Retinal pigment epithelial cell (primary cell): Measurements from ENCODE around the gene ARL6.
"Not testable (repeated sequence)": the region's sequence is repeated elsewhere in the genome, so short reads cannot be mapped to it uniquely, and the experiment has no call there.

ENCODE experiments used
- DNase-seq: peaks from one replicate; pipeline ENCODE4 v3.0.0-alpha.2; 2010; ENCODE audit warnings: low read depth
- H3K4me3 ChIP-seq: 2 replicates; pipeline ENCODE4 v1.5.1; 2011; ENCODE audit warnings: mild to moderate bottlenecking, low read length, control low read depth, moderate library complexity
- TF ChIP-seq, protein P1 (sequence below): conservative IDR thresholded peaks from 2 replicates; pipeline ENCODE4 v1.5.1; 2011; ENCODE audit warnings: low read depth, low read length, control low read depth, inconsistent platforms

Gene ARL6

GRCh38 chr3:97829198-97829597 is 64.6 kb downstream of the ARL6 start:
- DNase-seq: no peak
- TF ChIP-seq, protein P1, sequence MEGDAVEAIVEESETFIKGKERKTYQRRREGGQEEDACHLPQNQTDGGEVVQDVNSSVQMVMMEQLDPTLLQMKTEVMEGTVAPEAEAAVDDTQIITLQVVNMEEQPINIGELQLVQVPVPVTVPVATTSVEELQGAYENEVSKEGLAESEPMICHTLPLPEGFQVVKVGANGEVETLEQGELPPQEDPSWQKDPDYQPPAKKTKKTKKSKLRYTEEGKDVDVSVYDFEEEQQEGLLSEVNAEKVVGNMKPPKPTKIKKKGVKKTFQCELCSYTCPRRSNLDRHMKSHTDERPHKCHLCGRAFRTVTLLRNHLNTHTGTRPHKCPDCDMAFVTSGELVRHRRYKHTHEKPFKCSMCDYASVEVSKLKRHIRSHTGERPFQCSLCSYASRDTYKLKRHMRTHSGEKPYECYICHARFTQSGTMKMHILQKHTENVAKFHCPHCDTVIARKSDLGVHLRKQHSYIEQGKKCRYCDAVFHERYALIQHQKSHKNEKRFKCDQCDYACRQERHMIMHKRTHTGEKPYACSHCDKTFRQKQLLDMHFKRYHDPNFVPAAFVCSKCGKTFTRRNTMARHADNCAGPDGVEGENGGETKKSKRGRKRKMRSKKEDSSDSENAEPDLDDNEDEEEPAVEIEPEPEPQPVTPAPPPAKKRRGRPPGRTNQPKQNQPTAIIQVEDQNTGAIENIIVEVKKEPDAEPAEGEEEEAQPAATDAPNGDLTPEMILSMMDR: no peak
- no peak overlapping the region for H3K4me3 ChIP-seq

GRCh38 chr3:97830638-97831037 is 66.1 kb downstream of the ARL6 start:
- TF ChIP-seq, protein P1: no peak
- no peak overlapping the region for H3K4me3 ChIP-seq
- no peak for DNase-seq

DNA sequence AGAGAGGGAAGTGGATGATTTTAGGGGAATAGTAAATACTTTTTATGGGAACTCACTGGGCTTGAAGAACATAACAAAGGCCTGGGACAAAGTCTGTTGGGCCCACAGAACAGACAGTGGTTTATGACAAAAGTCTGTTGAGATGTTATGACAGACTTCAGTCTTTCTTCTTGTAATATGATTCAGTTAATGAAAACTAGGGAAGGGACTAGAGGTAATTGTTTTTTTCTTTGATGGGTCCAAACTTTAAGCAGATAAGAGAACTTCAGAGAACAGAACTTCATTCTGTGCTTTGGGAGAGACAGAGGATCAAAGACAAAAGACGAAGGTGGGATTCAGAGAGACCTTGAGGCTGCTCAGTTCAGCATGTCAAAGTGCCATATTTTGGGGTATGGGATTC is 66.6 kb downstream of the ARL6 start:
- DNase-seq: no peak
- TF ChIP-seq, protein P1: no peak
- no peak overlapping the region for H3K4me3 ChIP-seq

DNA sequence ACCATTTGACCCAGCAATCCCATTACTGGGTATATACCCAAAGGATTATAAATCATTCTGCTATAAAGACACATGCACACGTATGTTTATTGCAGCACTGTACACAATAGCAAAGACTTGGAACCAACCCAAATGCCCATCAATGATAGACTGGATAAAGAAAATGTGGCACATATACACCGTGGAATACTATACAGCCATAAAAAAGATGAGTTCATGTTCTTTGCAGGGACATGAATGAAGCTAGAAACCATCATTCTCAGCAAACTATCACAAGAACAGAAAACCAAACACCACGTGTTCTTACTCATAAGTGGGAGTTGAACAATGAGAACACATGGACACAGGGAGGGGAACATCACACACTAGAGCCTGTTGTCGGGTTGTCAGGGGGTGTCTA is 68.6 kb downstream of the ARL6 start:
- H3K4me3 ChIP-seq, DNase-seq: not testable (repeated sequence)

GRCh38 chr3:97835761-97836160 is 71.2 kb downstream of the ARL6 start:
- H3K4me3 ChIP-seq: no peak overlapping the region
- no peak for DNase-seq
- TF ChIP-seq, protein P1: no peak

DNA sequence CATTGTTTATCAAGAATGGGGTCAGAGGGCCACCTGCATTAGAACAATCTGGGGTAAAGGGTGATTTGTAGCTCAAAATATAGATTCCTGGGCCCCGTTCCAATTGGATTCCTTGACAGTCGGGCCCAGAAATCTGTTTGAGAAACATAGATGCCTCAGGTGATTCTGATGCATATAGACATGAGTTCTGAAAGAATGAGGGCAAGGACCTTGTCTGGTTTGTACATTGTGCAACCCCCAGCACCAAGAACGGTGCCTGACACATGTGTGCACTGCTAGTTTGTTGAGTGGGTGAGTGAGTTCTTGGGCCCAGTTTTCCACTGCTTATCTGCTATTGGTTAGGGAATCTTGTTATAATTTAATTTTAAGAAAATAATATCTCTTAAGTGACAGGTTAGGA is 73.8 kb downstream of the ARL6 start:
- no peak overlapping the region for H3K4me3 ChIP-seq
- TF ChIP-seq, protein P1: no peak
- DNase-seq: no peak

- DNase-seq: no peak
- TF ChIP-seq, protein P1: no peak
- H3K4me3 ChIP-seq: no peak overlapping the region
Observed at GRCh38 chr3:97839944-97840343, 75.4 kb downstream of the ARL6 start.

GRCh38 chr3:97841304-97841703 is 76.7 kb downstream of the ARL6 start:
- TF ChIP-seq, protein P1: no peak
- no peak for DNase-seq
- H3K4me3 ChIP-seq: no peak overlapping the region
